DMS114 treated with DMSO at 0.1 percent for 48 hours (cell line): Measurements from ENCODE around the gene AKR1B15.
A peak's percentile ranks its signal among the peaks of the same experiment; 100 is the strongest.
"Not testable (repeated sequence)": the region's sequence is repeated elsewhere in the genome, so short reads cannot be mapped to it uniquely, and the experiment has no call there.

Experiments used
- DNase-seq: peaks from one replicate; lab custom pipeline; 2025; ENCODE audit not compliant: unreplicated experiment; lab: John Stamatoyannopoulos, UW

AKR1B15 gene

GRCh38 chr7:134532180-134532953, 16.5 kb upstream of the AKR1B15 start:
- no peak for DNase-seq

DNA sequence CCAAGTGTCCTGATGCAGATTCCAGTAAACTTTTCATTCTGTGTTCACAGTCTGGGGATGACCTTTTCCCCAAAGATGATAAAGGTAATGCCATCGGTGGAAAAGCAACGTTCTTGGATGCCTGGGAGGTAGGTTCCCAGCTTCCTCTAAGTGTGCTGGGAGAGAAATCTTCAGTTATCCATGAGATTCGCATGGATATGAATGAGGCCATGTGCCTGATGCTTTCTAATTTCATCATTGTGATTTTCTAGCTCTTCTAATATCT, 16.0 kb upstream of the AKR1B15 start:
- no peak for DNase-seq

GRCh38 chr7:134533288-134533771, 15.6 kb upstream of the AKR1B15 start:
- DNase-seq, result no peak

- no peak for DNase-seq
Measured at GRCh38 chr7:134534633-134535032, 14.3 kb upstream of the AKR1B15 start.

GRCh38 chr7:134535272-134535918, 13.5 kb upstream of the AKR1B15 start:
- DNase-seq, result no peak

- DNase-seq, result no peak
Measured at GRCh38 chr7:134535919-134536299, 13.0 kb upstream of the AKR1B15 start.

GRCh38 chr7:134536558-134536957, 12.4 kb upstream of the AKR1B15 start:
- DNase-seq, result not testable (repeated sequence)

- not testable (repeated sequence) for DNase-seq
Measured at GRCh38 chr7:134537273-134537781, 11.6 kb upstream of the AKR1B15 start.

- no peak for DNase-seq
Measured at GRCh38 chr7:134539380-134540004, 9.4 kb upstream of the AKR1B15 start.

DNA sequence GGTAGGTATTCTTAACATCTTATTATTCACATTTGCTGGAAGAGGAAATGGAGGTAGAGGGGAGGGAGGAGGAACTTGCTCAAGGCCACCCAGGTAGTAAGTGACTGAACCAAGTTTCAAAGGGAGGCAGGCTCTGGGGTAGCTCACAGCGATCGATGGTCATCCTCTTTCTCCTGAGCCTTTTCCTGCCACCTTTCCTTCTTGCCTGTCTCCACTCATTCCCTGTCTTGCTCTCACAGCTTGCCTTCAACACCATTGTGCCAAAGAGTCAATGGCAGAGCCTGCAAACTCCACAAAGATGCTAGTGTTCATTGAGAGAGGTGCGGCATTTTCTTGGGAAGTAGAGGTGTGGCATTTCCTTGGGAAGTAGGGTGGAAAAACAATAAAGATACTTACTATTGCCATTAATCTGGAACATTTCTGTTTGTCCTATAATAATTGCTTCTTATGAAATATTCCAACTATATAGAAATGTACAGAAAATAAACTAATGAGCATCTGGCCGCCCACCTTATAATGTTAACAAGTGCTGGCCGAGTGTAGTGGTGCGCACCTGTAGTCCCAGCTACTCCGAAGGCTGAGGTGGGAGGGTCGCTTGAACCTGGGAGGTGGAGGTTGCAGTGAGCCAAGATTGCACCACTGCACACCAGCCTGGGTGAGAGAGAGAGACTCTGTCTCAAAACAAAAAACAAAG, 7.3 kb upstream of the AKR1B15 start:
- not testable (repeated sequence) for DNase-seq

DNA sequence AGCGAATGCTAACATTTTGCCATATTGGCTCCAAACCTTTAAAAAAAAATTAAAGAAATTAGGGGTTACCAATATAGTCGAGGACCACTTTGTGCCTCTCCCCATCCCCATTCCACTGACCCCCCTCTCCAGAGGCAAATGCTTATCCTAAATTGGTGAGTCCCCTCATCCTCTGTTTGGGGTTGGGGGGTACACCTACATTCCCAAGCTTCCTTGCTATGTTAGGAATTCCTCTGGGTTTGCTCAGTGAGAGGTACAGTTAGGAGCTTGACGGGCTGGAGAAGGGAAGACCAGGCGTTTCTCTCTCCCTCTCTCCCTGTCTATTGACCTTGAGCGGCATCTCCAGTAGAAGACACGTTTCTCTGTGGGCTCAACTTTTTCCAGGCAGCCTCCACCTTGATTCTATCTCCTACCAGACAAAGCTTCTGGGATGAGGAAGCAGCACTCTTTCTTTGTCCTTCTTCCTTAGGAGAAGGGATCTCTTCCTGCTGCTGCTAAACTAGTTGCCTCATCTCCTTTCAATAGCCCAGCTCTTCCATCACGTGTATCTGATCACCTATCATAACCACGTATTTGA, 6.6 kb upstream of the AKR1B15 start:
- no peak for DNase-seq

DNA sequence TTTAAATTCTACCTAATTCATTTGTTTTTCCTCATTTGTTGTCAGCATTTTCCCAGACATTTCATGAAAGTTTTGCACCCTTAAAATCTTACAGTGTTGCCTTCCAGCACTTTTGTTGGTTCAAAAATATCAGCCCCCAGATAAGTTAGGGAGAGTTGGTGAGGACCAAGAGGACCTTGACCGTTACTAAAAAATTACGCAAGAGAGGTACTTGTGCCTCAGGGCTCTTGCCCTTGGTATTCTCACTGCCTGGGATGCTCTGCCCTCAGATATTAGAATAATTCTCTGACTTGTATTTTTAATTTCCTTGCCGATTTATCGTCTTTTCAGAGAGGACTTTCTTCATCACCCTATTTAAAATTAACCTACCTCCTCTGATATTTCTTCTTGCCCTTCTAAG, 3.5 kb upstream of the AKR1B15 start:
- DNase-seq, result no peak

GRCh38 chr7:134545918-134546317, 3.0 kb upstream of the AKR1B15 start:
- no peak for DNase-seq

- DNase-seq, result no peak
Measured at GRCh38 chr7:134546955-134547354, 2.0 kb upstream of the AKR1B15 start.

DNA sequence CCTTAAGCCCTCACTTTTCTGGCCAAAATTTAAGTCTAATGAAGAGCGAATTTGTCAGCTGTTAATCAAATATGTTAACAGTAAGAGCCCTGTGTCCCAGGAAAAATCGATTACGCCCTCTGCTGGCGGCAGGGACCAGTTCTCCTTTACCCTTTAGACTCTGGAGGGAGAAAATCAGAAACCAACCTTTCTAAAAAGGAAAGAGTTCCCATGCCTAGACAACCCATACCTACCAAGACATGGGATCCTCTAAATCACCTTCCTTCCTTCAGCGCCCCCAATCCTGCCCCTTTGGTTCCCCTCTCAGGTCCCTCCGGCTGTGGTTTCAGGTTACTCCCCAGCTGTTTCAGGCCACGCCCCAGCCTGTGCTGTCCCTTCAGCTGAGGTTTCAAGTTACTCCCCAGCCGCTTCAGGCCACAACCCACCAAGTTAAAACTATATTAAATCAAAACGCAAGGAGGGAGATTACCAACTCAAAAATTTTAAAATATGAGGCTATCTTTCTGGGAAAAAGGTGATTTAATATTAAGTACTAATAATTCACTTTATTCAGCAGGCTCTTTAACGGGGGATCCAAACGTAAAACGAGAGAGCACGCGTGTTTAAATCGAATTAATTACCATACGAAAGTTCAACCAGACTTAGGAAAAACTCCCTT, 1.4 kb upstream of the AKR1B15 start:
- DNase-seq, result peak; percentile 38

DNA sequence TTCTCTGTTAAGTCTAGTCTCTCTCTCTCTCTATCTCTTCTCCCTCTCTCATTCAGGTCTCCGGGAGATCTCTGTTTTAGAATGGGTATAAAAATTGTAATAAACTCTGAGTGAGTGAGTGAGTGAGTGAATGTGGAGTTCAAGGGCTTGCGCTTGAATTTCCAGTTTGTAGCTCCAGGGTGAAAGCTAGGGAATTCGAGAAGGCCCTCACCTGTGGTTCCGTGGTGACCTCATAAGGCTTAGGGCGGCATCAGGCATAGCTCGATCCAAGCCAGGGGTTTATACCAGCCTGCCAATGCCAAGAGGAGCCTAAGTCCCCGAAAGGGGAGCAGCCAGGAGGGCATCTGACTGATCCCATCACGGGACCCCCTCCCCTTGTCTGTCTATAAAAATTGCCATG, 456 bp downstream of the AKR1B15 start:
- no peak for DNase-seq

GRCh38 chr7:134552105-134552504, 3.2 kb downstream of the AKR1B15 start:
- DNase-seq, result no peak

DNA sequence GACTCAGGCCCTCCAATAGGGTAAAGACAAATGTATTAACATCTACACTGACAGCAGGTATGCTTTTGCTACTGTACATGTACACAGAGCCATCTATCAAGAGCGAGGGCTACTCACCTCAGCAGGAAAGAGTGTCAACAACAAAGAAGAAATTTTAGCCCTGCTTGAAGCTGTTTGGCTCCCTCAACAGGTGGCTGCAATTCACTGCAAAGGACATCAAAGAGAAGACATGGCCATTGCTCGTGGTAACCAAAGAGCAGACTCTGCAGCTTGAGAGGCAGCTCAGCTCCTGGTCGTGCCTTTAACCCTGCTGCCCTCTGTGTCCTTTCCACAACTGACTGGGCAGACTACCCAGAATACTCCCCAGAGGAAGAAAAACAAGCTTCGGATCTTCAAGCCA, 5.1 kb downstream of the AKR1B15 start:
- no peak for DNase-seq

- no peak for DNase-seq
Measured at GRCh38 chr7:134554417-134554966, 5.6 kb downstream of the AKR1B15 start.

DNA sequence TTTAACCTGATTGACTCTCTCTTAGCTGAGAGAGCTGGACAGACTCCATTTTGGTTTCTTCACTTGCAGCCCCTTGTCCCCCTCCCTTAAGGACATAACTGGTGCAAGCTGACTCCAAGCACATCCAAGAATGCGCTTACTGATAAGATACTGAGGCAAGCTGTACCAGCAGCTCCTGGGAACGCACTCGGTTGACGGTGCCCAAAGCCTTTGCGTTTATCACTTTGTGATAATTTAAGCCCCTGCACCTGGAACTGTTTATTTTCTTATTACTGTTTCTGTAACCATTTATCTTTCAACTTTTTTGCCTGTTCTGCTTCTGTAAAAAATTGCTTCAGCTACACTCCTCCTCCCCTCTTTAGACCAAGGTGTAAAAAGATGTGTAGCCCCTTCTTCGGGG, 8.5 kb downstream of the AKR1B15 start:
- no peak for DNase-seq
